Astrocyte (in vitro differentiated cells and primary cell): ENCODE data around the gene FAM13A.

Experiments used
- CTCF ChIP-seq: IDR thresholded peaks from 2 replicates; pipeline ENCODE4 v1.5.1; 2011; ENCODE audit warnings: low read depth, mild to moderate bottlenecking, inconsistent platforms, low read length, moderate library complexity; ENCODE audit not compliant: insufficient read depth
- EZH2 ChIP-seq: IDR thresholded peaks from 2 replicates; pipeline ENCODE4 v1.6.1; 2012; ENCODE audit warnings: mild to moderate bottlenecking, low read length, inconsistent platforms; ENCODE audit not compliant: insufficient read depth

GRCh38 chr4:88743696-88744095, 313.3 kb downstream of the FAM13A start:
- TF ChIP-seq CTCF: no peak
- no peak for TF ChIP-seq EZH2
